GM06990 (cell line): ENCODE results near the gene FTO.

ENCODE experiments used
- DNase-seq: peaks from one replicate; pipeline ENCODE4 v3.0.0-alpha.2; 2011; ENCODE audit not compliant: insufficient read length; ENCODE audit errors: extremely low read depth
- H3K27me3 ChIP-seq: replicated peaks from 2 replicates; pipeline ENCODE4 v1.6.0; 2011; ENCODE audit warnings: low read length; ENCODE audit not compliant: control insufficient read depth, insufficient read depth
- H3K36me3 ChIP-seq: 2 replicates; pipeline ENCODE4 v1.5.1; 2011; ENCODE audit warnings: low read length; ENCODE audit not compliant: control insufficient read depth, insufficient read depth
- H3K4me3 ChIP-seq: replicated peaks from 2 replicates; pipeline ENCODE4 v1.5.1; 2011; ENCODE audit warnings: low read depth, mild to moderate bottlenecking, control low read depth, low read length
- CTCF ChIP-seq: IDR thresholded peaks from 2 replicates; pipeline ENCODE4 v1.5.1; 2011; ENCODE audit warnings: low read length, control low read depth, mild to moderate bottlenecking, inconsistent platforms; ENCODE audit not compliant: insufficient read depth, poor library complexity, severe bottlenecking

FTO gene

GRCh38 chr16:53932975-53933374 is 229.0 kb downstream of the FTO start:
- no peaks in the 10 kb centered on the region for H3K36me3 ChIP-seq
- no peak for DNase-seq
- no peaks in the 10 kb centered on the region for H3K27me3 ChIP-seq
- no peak for TF ChIP-seq CTCF
- H3K4me3 ChIP-seq = no peak overlapping the region

GRCh38 chr16:53933407-53933806 is 229.5 kb downstream of the FTO start:
- DNase-seq = no peak
- TF ChIP-seq CTCF = no peak
- H3K36me3 ChIP-seq = no peaks in the 10 kb centered on the region
- H3K4me3 ChIP-seq = no peak overlapping the region
- H3K27me3 ChIP-seq = no peaks in the 10 kb centered on the region

GRCh38 chr16:53936052-53936451 is 232.1 kb downstream of the FTO start:
- Histone ChIP-seq H3K36me3 (no peaks in the 10 kb centered on the region), H3K27me3 (no peaks in the 10 kb centered on the region), H3K4me3 (no peak overlapping the region)
- DNase-seq = no peak
- TF ChIP-seq CTCF = no peak

GRCh38 chr16:53936529-53936928 is 232.6 kb downstream of the FTO start:
- H3K27me3 ChIP-seq = no peaks in the 10 kb centered on the region
- no peaks in the 10 kb centered on the region; the same call in 1 of the 2 replicates for H3K36me3 ChIP-seq
- no peak overlapping the region for H3K4me3 ChIP-seq
- DNase-seq = no peak
- no peak for TF ChIP-seq CTCF

GRCh38 chr16:53937161-53937880 is 233.4 kb downstream of the FTO start:
- no peak overlapping the region for H3K4me3 ChIP-seq
- H3K36me3 ChIP-seq = no peaks in the 10 kb centered on the region; the same call in 1 of the 2 replicates
- no peaks in the 10 kb centered on the region for H3K27me3 ChIP-seq
- no peak for TF ChIP-seq CTCF
- DNase-seq = no peak

GRCh38 chr16:53944025-53944424 is 240.1 kb downstream of the FTO start:
- Histone ChIP-seq H3K27me3 (no peaks in the 10 kb centered on the region), H3K36me3 (no peaks in the 10 kb centered on the region; the same call in 1 of the 2 replicates), H3K4me3 (no peak overlapping the region)
- no peak for TF ChIP-seq CTCF
- DNase-seq = no peak
